ENCODE results near the gene CD82. TPM values are rescaled to one million over a fixed set of nuclear protein-coding genes. Genes with fewer than 3 reads are reported as not detected.
A peak's percentile ranks its signal among the peaks of the same experiment; 100 is the strongest.

Gene CD82
- total RNA-seq, 1 experiment from 2014 or later: 4.5 TPM

DNA sequence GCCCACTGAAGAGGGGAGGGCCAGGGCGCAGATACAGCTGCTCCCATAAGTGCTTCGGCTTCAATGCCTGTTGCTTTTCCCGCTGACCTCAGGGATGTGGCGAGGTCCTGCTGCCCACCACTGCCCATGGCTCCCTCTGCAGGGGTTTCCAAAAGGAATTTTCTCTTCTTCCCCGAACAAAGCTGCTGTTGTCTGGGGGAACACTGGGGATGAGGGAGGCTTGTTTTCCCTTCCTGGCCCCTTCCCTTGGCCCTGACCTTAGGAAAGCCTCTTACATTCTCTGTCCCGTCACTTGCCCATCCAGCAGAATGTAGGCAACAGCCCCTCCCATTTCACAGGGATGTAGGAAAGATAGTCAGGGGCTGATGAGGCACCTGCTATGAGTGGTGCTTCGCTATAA lies 34.8 kb downstream of the CD82 start:
- Histone ChIP-seq H4K8ac (replicated peaks; ENCODE audit: insufficient read length, low read depth, low read length) (no peak overlapping the region), H3K79me1 (ENCODE audit: insufficient read depth, low read depth, low read length, poor library complexity, severe bottlenecking) (no peaks in the 10 kb centered on the region), H3K9me3 (ENCODE audit: control insufficient read depth, low read depth, low read length) (no peaks in the 10 kb centered on the region), H3K9ac (ENCODE audit: extremely low read depth, insufficient read length, low read length) (no peak overlapping the region), H2AFZ (ENCODE audit: low read length) (no peak overlapping the region), H3K56ac (ENCODE audit: insufficient read length, low read depth, low read length) (no peak overlapping the region), H4K20me1 (ENCODE audit: control insufficient read depth, insufficient read depth, insufficient read length) (no peaks in the 10 kb centered on the region), H3K27me3 (ENCODE audit: insufficient read depth, low read length) (no peaks in the 10 kb centered on the region), H2BK120ac (ENCODE audit: low read depth, low read length, poor library complexity, severe bottlenecking) (no peak overlapping the region), H2BK5ac (ENCODE audit: insufficient read length, low read length) (no peak overlapping the region), H3K23me2 (ENCODE audit: insufficient read length, low read depth, low read length, poor library complexity, severe bottlenecking) (no peaks in the 10 kb centered on the region), H3K79me2 (ENCODE audit: insufficient read depth, low read length) (no peaks in the 10 kb centered on the region), H2BK12ac (ENCODE audit: insufficient read length, low read depth, low read length) (no peak overlapping the region), H3K4ac (ENCODE audit: low read depth, low read length) (no peak overlapping the region), H4K91ac (ENCODE audit: insufficient read length, low read depth, low read length) (no peak overlapping the region), H3K14ac (ENCODE audit: insufficient read depth, low read length) (no peak overlapping the region), H2BK20ac (ENCODE audit: low read depth, low read length, poor library complexity, severe bottlenecking) (no peak overlapping the region), H3K4me2 (ENCODE audit: insufficient read depth, insufficient read length, low read length) (no peak overlapping the region), H3K4me1 (ENCODE audit: insufficient read depth, low read length) (no peaks in the 10 kb centered on the region), H3K23ac (ENCODE audit: insufficient read length, low read depth, low read length) (no peak overlapping the region), H3K27ac (ENCODE audit: insufficient read length, low read depth, low read length) (no peak overlapping the region), H3K18ac (ENCODE audit: insufficient read length, low read depth, low read length) (no peak overlapping the region), H2BK15ac (ENCODE audit: low read depth, low read length) (no peak overlapping the region), H3T11ph (ENCODE audit: low read length) (no peak overlapping the region), H4K5ac (ENCODE audit: insufficient read length, low read depth, low read length) (no peak overlapping the region), H2AK5ac (ENCODE audit: insufficient read length, low read length) (no peak overlapping the region)
- Mint-ChIP-seq H3K27ac (peak overlapping the region in 1 of 3 experiments; percentile 44; a peak in 1 of 7 replicates), H3K27me3 (ENCODE audit: low read depth) (no peaks in the 10 kb centered on the region; the same call in 1 of the 2 replicates), H3K36me3 (ENCODE audit: insufficient read depth in 1 of 3, low read depth in 3 of 3) (no peaks in the 10 kb centered on the region), H3K9me3 (no peaks in the 10 kb centered on the region), H3K4me3 (no peak overlapping the region), H3K4me1 (peaks cover 21 to 46% of the 10 kb centered on the region in 2 experiments)
- WGBS (ENCODE audit: extremely low coverage, insufficient read length, low lambda C conversion rate): no CpG with 5 or more reads among the region's 7 CpGs
- TF ChIP-seq, protein P1, sequence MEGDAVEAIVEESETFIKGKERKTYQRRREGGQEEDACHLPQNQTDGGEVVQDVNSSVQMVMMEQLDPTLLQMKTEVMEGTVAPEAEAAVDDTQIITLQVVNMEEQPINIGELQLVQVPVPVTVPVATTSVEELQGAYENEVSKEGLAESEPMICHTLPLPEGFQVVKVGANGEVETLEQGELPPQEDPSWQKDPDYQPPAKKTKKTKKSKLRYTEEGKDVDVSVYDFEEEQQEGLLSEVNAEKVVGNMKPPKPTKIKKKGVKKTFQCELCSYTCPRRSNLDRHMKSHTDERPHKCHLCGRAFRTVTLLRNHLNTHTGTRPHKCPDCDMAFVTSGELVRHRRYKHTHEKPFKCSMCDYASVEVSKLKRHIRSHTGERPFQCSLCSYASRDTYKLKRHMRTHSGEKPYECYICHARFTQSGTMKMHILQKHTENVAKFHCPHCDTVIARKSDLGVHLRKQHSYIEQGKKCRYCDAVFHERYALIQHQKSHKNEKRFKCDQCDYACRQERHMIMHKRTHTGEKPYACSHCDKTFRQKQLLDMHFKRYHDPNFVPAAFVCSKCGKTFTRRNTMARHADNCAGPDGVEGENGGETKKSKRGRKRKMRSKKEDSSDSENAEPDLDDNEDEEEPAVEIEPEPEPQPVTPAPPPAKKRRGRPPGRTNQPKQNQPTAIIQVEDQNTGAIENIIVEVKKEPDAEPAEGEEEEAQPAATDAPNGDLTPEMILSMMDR (conservative IDR thresholded peaks at IDR 0.05): no peak
- DNase-seq: no peak
